Liver (tissue), 9 donors: ENCODE data around the gene PLS1. TPM values are rescaled to one million over a fixed set of nuclear protein-coding genes. Genes with fewer than 3 reads are reported as not detected.

Source experiments
- DNase-seq: peaks from one replicate; pipeline ENCODE4 v3.0.0-alpha.2; 2017; ENCODE audit warnings: low spot score
- H3K27ac ChIP-seq, 2 donors: one replicate each; pipeline ENCODE4 v1.7.0; 2013; ENCODE audit warnings: inconsistent platforms in 2 of 2, low read length in 2 of 2, control low read depth in 1 of 2, low read depth in 1 of 2, mild to moderate bottlenecking in 1 of 2
- H3K27me3 ChIP-seq, 4 donors: one replicate each; pipeline versions ENCODE4 v1.6.1 to v1.7.0; 2013; ENCODE audit warnings: low read length in 3 of 4, inconsistent platforms in 1 of 4, mild to moderate bottlenecking in 1 of 4, moderate library complexity in 1 of 4; ENCODE audit not compliant: control insufficient read depth in 4 of 4, insufficient read depth in 4 of 4
- H3K36me3 ChIP-seq, 4 donors: one replicate each; pipeline versions ENCODE4 v1.6.1 to v1.7.0; 2013; ENCODE audit warnings: low read length in 3 of 4, mild to moderate bottlenecking in 3 of 4, low read depth in 1 of 4, moderate library complexity in 1 of 4; ENCODE audit not compliant: control insufficient read depth in 4 of 4, insufficient read depth in 3 of 4
- H3K4me1 ChIP-seq, 4 donors: one replicate each; pipeline versions ENCODE4 v1.6.1 to v1.7.0; 2013; ENCODE audit warnings: low read length in 3 of 4, mild to moderate bottlenecking in 3 of 4, moderate library complexity in 1 of 4; ENCODE audit not compliant: control insufficient read depth in 4 of 4, insufficient read depth in 4 of 4
- H3K4me3 ChIP-seq, 3 donors: one replicate each; pipeline versions ENCODE4 v1.6.1 to v1.7.0; 2013; ENCODE audit warnings: low read length in 3 of 3, control low read depth in 1 of 3, low read depth in 1 of 3, mild to moderate bottlenecking in 1 of 3
- H3K9ac ChIP-seq, 2 donors: one replicate each; pipeline ENCODE4 v1.7.0; 2013; ENCODE audit warnings: low read length in 2 of 2, mild to moderate bottlenecking in 2 of 2, moderate library complexity in 2 of 2, control low read depth in 1 of 2, low read depth in 1 of 2
- H3K9me3 ChIP-seq, 4 donors: one replicate each; pipeline versions ENCODE4 v1.6.1 to v1.7.0; 2013; ENCODE audit warnings: low read length in 3 of 4; ENCODE audit not compliant: control insufficient read depth in 4 of 4
- EGR1 ChIP-seq, 2 donors: IDR thresholded peaks; 2 replicates each; pipeline ENCODE4 v1.6.1; 2016 to 2018; ENCODE audit warnings: antibody characterized with exemption in 2 of 2, low read depth in 2 of 2
- FOXA1 ChIP-seq: IDR thresholded peaks from 2 replicates; pipeline ENCODE4 v1.6.1; 2016; ENCODE audit warnings: antibody characterized with exemption
- FOXA2 ChIP-seq: IDR thresholded peaks from 2 replicates; pipeline ENCODE4 v1.6.1; 2016; ENCODE audit warnings: antibody characterized with exemption
- GABPA ChIP-seq, 2 donors: IDR thresholded peaks in 1 of 2; conservative IDR thresholded peaks in 1 of 2; 2 replicates each; pipeline ENCODE4 v1.6.1; 2016; ENCODE audit warnings: antibody characterized with exemption in 2 of 2, mild to moderate bottlenecking in 1 of 2, moderate library complexity in 1 of 2
- HNF4A ChIP-seq, 2 donors: conservative IDR thresholded peaks; 2 replicates each; pipeline ENCODE4 v1.6.1; 2016; ENCODE audit warnings: antibody characterized with exemption in 2 of 2, mild to moderate bottlenecking in 2 of 2
- HNF4G ChIP-seq: IDR thresholded peaks from 2 replicates; pipeline ENCODE4 v1.6.1; 2016; ENCODE audit warnings: antibody characterized with exemption
- JUND ChIP-seq, 2 donors: IDR thresholded peaks; 2 replicates each; pipeline ENCODE4 v1.6.1; 2016; ENCODE audit warnings: antibody characterized with exemption in 2 of 2
- NR2F2 ChIP-seq: IDR thresholded peaks from 2 replicates; pipeline ENCODE4 v1.6.1; 2016; ENCODE audit warnings: antibody characterized with exemption
- RAD21 ChIP-seq, 2 donors: IDR thresholded peaks; 2 replicates each; pipeline ENCODE4 v1.6.1; 2016; ENCODE audit warnings: antibody characterized with exemption in 2 of 2, mild to moderate bottlenecking in 2 of 2
- RXRA ChIP-seq, 2 donors: IDR thresholded peaks; 2 replicates each; pipeline ENCODE4 v1.6.1; 2017 to 2018; ENCODE audit warnings: antibody characterized with exemption in 2 of 2, mild to moderate bottlenecking in 1 of 2
- SP1 ChIP-seq: IDR thresholded peaks from 2 replicates; pipeline ENCODE4 v1.6.1; 2018; ENCODE audit warnings: antibody characterized with exemption, mild to moderate bottlenecking
- TAF1 ChIP-seq: conservative IDR thresholded peaks from 2 replicates; pipeline ENCODE4 v1.6.1; 2016; ENCODE audit warnings: antibody characterized with exemption, mild to moderate bottlenecking
- YY1 ChIP-seq: IDR thresholded peaks from 2 replicates; pipeline ENCODE4 v1.6.1; 2016; ENCODE audit warnings: antibody characterized with exemption, mild to moderate bottlenecking
- polyA plus RNA-seq, 2 donors: library from polyadenylated mRNA; stranded (reverse) in 1 of 2; unstranded in 1 of 2; fragments of 200-250 nt in 1 of 2; fragments of >200 nt in 1 of 2; fragmentation: Nextera tagmentation in 1 of 2; extraction: Ambion mirVana in 1 of 2; gene quantifications; one replicate each; pipeline versions ENCODE4 v1.2.1 to v1.2.3, GENCODE V29; 2013 to 2015
- total RNA-seq, 2 donors: library from RNA; depleted of rRNA; stranded (reverse); fragments of >200 nt; gene quantifications; one replicate each; pipeline ENCODE4 v1.2.3, GENCODE V29; 2014
- TF ChIP-seq, protein P1 (sequence below): fragments of 150-350 bp; IDR thresholded peaks from 2 replicates; pipeline ENCODE4 v1.5.1; 2017; ENCODE audit warnings: improper control_type of control experiment, low read depth, low read length; ENCODE audit not compliant: missing input control
- TF ChIP-seq, protein P2 (sequence below): IDR thresholded peaks from 2 replicates; pipeline ENCODE4 v1.6.1; 2016; ENCODE audit warnings: antibody characterized with exemption
- TF ChIP-seq, protein P3 (sequence below): IDR thresholded peaks from 2 replicates; pipeline ENCODE4 v1.6.1; 2016; ENCODE audit warnings: antibody characterized with exemption, mild to moderate bottlenecking
- TF ChIP-seq, protein P4 (sequence below): IDR thresholded peaks from 2 replicates; pipeline ENCODE4 v1.6.1; 2016; ENCODE audit warnings: antibody characterized with exemption
- TF ChIP-seq, protein P5 (sequence below): IDR thresholded peaks from 2 replicates; pipeline ENCODE4 v1.6.1; 2016; ENCODE audit warnings: antibody characterized with exemption
- donor health status: healthy.
- donor health status: healthy.
- donor health status: healthy.
- donor health status: healthy.
- donor health status: healthy.

PLS1 gene
- total and polyA plus RNA-seq, 4 donors = 7.2 to 21.9 (median 10.1) TPM

DNA sequence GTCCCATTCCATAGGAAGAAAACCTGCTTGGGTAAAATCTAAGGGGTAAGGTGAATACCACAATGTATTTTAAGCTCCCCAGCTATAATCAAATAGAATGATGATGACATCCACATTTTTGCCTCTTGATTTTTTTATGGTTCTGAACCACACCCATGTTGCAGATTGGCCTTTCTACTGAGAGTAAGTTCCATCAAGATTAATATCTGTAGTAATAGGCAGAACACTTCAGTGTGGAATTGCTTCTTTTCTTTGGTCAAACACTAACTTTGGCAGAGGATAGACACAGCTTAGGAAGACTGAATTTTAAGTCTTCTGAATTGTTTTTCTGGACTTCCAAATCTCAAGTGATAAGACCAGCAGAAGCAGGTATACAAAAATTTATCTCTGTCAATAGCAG is 27.0 kb downstream of the PLS1 start:
- H3K4me1 ChIP-seq = peaks cover 0 to 1% (median 0%) of the 10 kb centered on the region in 4 donors
- no peaks in the 10 kb centered on the region for H3K36me3 ChIP-seq
- H3K9ac ChIP-seq = no peak overlapping the region
- H3K4me3 ChIP-seq = no peak overlapping the region
- no peak overlapping the region for H3K27ac ChIP-seq
- no peaks in the 10 kb centered on the region for H3K9me3 ChIP-seq
- TF ChIP-seq, protein P1, sequence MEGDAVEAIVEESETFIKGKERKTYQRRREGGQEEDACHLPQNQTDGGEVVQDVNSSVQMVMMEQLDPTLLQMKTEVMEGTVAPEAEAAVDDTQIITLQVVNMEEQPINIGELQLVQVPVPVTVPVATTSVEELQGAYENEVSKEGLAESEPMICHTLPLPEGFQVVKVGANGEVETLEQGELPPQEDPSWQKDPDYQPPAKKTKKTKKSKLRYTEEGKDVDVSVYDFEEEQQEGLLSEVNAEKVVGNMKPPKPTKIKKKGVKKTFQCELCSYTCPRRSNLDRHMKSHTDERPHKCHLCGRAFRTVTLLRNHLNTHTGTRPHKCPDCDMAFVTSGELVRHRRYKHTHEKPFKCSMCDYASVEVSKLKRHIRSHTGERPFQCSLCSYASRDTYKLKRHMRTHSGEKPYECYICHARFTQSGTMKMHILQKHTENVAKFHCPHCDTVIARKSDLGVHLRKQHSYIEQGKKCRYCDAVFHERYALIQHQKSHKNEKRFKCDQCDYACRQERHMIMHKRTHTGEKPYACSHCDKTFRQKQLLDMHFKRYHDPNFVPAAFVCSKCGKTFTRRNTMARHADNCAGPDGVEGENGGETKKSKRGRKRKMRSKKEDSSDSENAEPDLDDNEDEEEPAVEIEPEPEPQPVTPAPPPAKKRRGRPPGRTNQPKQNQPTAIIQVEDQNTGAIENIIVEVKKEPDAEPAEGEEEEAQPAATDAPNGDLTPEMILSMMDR = no peak
- TF ChIP-seq TAF1 (no peak), GABPA (IDR thresholded peaks at IDR 0.05 in 1 of 2, conservative IDR thresholded peaks at IDR 0.05 in 1 of 2) (no peak), YY1 (no peak), NR2F2 (no peak), EGR1 (IDR thresholded peaks at IDR 0.05; ENCODE audit: low read depth in 2 of 2) (no peak), HNF4A (conservative IDR thresholded peaks at IDR 0.05) (no peak), FOXA2 (no peak), SP1 (no peak), HNF4G (no peak), RAD21 (IDR thresholded peaks at IDR 0.05) (no peak), FOXA1 (no peak), RXRA (IDR thresholded peaks at IDR 0.05) (no peak), JUND (IDR thresholded peaks at IDR 0.05) (no peak)
- TF ChIP-seq, protein P2, sequence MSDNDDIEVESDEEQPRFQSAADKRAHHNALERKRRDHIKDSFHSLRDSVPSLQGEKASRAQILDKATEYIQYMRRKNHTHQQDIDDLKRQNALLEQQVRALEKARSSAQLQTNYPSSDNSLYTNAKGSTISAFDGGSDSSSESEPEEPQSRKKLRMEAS = no peak
- TF ChIP-seq, protein P3, sequence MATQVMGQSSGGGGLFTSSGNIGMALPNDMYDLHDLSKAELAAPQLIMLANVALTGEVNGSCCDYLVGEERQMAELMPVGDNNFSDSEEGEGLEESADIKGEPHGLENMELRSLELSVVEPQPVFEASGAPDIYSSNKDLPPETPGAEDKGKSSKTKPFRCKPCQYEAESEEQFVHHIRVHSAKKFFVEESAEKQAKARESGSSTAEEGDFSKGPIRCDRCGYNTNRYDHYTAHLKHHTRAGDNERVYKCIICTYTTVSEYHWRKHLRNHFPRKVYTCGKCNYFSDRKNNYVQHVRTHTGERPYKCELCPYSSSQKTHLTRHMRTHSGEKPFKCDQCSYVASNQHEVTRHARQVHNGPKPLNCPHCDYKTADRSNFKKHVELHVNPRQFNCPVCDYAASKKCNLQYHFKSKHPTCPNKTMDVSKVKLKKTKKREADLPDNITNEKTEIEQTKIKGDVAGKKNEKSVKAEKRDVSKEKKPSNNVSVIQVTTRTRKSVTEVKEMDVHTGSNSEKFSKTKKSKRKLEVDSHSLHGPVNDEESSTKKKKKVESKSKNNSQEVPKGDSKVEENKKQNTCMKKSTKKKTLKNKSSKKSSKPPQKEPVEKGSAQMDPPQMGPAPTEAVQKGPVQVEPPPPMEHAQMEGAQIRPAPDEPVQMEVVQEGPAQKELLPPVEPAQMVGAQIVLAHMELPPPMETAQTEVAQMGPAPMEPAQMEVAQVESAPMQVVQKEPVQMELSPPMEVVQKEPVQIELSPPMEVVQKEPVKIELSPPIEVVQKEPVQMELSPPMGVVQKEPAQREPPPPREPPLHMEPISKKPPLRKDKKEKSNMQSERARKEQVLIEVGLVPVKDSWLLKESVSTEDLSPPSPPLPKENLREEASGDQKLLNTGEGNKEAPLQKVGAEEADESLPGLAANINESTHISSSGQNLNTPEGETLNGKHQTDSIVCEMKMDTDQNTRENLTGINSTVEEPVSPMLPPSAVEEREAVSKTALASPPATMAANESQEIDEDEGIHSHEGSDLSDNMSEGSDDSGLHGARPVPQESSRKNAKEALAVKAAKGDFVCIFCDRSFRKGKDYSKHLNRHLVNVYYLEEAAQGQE = no peak
- TF ChIP-seq, protein P4, sequence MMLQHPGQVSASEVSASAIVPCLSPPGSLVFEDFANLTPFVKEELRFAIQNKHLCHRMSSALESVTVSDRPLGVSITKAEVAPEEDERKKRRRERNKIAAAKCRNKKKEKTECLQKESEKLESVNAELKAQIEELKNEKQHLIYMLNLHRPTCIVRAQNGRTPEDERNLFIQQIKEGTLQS = no peak
- TF ChIP-seq, protein P5, sequence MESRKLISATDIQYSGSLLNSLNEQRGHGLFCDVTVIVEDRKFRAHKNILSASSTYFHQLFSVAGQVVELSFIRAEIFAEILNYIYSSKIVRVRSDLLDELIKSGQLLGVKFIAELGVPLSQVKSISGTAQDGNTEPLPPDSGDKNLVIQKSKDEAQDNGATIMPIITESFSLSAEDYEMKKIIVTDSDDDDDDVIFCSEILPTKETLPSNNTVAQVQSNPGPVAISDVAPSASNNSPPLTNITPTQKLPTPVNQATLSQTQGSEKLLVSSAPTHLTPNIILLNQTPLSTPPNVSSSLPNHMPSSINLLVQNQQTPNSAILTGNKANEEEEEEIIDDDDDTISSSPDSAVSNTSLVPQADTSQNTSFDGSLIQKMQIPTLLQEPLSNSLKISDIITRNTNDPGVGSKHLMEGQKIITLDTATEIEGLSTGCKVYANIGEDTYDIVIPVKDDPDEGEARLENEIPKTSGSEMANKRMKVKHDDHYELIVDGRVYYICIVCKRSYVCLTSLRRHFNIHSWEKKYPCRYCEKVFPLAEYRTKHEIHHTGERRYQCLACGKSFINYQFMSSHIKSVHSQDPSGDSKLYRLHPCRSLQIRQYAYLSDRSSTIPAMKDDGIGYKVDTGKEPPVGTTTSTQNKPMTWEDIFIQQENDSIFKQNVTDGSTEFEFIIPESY = no peak
- H3K27me3 ChIP-seq = no peaks in the 10 kb centered on the region
- no peak for DNase-seq
